ENCODE measurements around the gene VAT1L.

VAT1L gene

DNA sequence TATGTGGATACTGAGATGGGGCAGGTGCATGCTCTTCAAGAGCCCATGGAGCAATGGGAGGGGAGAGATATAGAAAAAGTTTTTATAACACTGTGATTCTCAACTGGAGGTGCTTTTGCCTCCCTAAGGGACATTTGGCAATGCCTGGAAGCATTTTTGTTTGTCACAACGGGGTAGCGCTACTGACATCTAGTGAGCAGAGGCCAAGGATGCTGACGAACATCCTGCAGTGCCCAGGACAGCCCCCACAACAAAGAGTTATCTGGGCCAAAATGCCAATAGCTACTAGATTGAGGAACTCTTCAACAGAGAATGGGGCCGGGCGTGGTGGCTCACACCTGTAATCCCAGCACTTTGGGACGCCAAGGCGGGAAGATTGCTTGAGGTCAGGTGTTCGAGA, 166.8 kb downstream of the VAT1L start:
- Histone ChIP-seq H3K4me3 (ENCODE audit: low read length) (no peak overlapping the region), H3K79me2 (ENCODE audit: control insufficient read depth, low read length) (no peaks in the 10 kb centered on the region), H3K4me2 (ENCODE audit: low read length) (no peak overlapping the region), H3K27ac (ENCODE audit: low read depth, low read length) (no peak overlapping the region), H3K4me1 (ENCODE audit: control insufficient read depth, low read length) (peaks cover 8% of the 10 kb centered on the region), H3K36me3 (ENCODE audit: control insufficient read depth, low read length) (no peaks in the 10 kb centered on the region), H3K9me3 (ENCODE audit: control insufficient read depth, insufficient read depth, low read length) (no peaks in the 10 kb centered on the region), H4K20me1 (ENCODE audit: control insufficient read depth, insufficient read depth, low read depth, low read length) (no peaks in the 10 kb centered on the region), H3K27me3 (ENCODE audit: control insufficient read depth, low read length) (no peaks in the 10 kb centered on the region), H3K9me2 (replicated peaks; ENCODE audit: control insufficient read depth, low read length) (no peaks in the 10 kb centered on the region), H3F3A (ENCODE audit: control insufficient read depth, insufficient read depth) (no peaks in the 10 kb centered on the region)
- TF ChIP-seq EZH2phosphoT487 (IDR thresholded peaks at IDR 0.05; ENCODE audit: borderline replicate concordance, low read length), result no peak
- TF ChIP-seq, protein P1, sequence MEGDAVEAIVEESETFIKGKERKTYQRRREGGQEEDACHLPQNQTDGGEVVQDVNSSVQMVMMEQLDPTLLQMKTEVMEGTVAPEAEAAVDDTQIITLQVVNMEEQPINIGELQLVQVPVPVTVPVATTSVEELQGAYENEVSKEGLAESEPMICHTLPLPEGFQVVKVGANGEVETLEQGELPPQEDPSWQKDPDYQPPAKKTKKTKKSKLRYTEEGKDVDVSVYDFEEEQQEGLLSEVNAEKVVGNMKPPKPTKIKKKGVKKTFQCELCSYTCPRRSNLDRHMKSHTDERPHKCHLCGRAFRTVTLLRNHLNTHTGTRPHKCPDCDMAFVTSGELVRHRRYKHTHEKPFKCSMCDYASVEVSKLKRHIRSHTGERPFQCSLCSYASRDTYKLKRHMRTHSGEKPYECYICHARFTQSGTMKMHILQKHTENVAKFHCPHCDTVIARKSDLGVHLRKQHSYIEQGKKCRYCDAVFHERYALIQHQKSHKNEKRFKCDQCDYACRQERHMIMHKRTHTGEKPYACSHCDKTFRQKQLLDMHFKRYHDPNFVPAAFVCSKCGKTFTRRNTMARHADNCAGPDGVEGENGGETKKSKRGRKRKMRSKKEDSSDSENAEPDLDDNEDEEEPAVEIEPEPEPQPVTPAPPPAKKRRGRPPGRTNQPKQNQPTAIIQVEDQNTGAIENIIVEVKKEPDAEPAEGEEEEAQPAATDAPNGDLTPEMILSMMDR (IDR thresholded peaks at IDR 0.05; ENCODE audit: low read depth, low read length, poor library complexity, severe bottlenecking), result no peak

GRCh38 chr16:77956231-77956630, 167.9 kb downstream of the VAT1L start:
- Histone ChIP-seq H3K27me3 (ENCODE audit: control insufficient read depth, low read length) (no peaks in the 10 kb centered on the region), H3K4me2 (ENCODE audit: low read length) (no peak overlapping the region), H4K20me1 (ENCODE audit: control insufficient read depth, insufficient read depth, low read depth, low read length) (no peaks in the 10 kb centered on the region), H3K4me1 (ENCODE audit: control insufficient read depth, low read length) (peaks cover 8% of the 10 kb centered on the region), H3K9me3 (ENCODE audit: control insufficient read depth, insufficient read depth, low read length) (no peaks in the 10 kb centered on the region), H3K79me2 (ENCODE audit: control insufficient read depth, low read length) (no peaks in the 10 kb centered on the region), H3K4me3 (ENCODE audit: low read length) (no peak overlapping the region), H3K36me3 (ENCODE audit: control insufficient read depth, low read length) (no peaks in the 10 kb centered on the region), H3K27ac (ENCODE audit: low read depth, low read length) (no peak overlapping the region), H3F3A (ENCODE audit: control insufficient read depth, insufficient read depth) (no peaks in the 10 kb centered on the region), H3K9me2 (replicated peaks; ENCODE audit: control insufficient read depth, low read length) (no peaks in the 10 kb centered on the region)
- TF ChIP-seq, protein P1 (IDR thresholded peaks at IDR 0.05; ENCODE audit: low read depth, low read length, poor library complexity, severe bottlenecking), result no peak
- no peak for TF ChIP-seq EZH2phosphoT487 (IDR thresholded peaks at IDR 0.05; ENCODE audit: borderline replicate concordance, low read length)

GRCh38 chr16:77960766-77961165, 172.4 kb downstream of the VAT1L start:
- Histone ChIP-seq H3K27me3 (ENCODE audit: control insufficient read depth, low read length) (no peaks in the 10 kb centered on the region; the same call in 1 of the 2 replicates), H3K27ac (ENCODE audit: low read depth, low read length) (no peak overlapping the region), H3K4me1 (ENCODE audit: control insufficient read depth, low read length) (no peaks in the 10 kb centered on the region), H3K4me3 (ENCODE audit: low read length) (no peak overlapping the region), H3K36me3 (ENCODE audit: control insufficient read depth, low read length) (no peaks in the 10 kb centered on the region), H4K20me1 (ENCODE audit: control insufficient read depth, insufficient read depth, low read depth, low read length) (no peaks in the 10 kb centered on the region), H3K4me2 (ENCODE audit: low read length) (no peak overlapping the region), H3K9me3 (ENCODE audit: control insufficient read depth, insufficient read depth, low read length) (no peaks in the 10 kb centered on the region), H3K79me2 (ENCODE audit: control insufficient read depth, low read length) (no peaks in the 10 kb centered on the region), H3F3A (ENCODE audit: control insufficient read depth, insufficient read depth) (no peaks in the 10 kb centered on the region), H3K9me2 (replicated peaks; ENCODE audit: control insufficient read depth, low read length) (no peaks in the 10 kb centered on the region)
- TF ChIP-seq, protein P1 (IDR thresholded peaks at IDR 0.05; ENCODE audit: low read depth, low read length, poor library complexity, severe bottlenecking), result no peak
- no peak for TF ChIP-seq EZH2phosphoT487 (IDR thresholded peaks at IDR 0.05; ENCODE audit: borderline replicate concordance, low read length)
